ENCODE results near the gene STK24. TPM values are rescaled to one million over a fixed set of nuclear protein-coding genes. Genes with fewer than 3 reads are reported as not detected.

STK24 gene
- total and polyA plus RNA-seq, 10 of the 15 experiments (the other 5 are each of a cell fraction or from before 2014, with no cell fraction given): 7.5 to 115 (median 52.9) TPM

- Histone ChIP-seq H3K79me2 (ENCODE audit: control insufficient read depth, insufficient read depth, low read length) (peaks cover 58% of the 10 kb centered on the region), H3K9me3 (replicated peaks; ENCODE audit: control insufficient read depth, insufficient read depth, low read length) (no peaks in the 10 kb centered on the region), H4K20me1 (ENCODE audit: control insufficient read depth, insufficient read depth) (peaks cover 10% of the 10 kb centered on the region; the same call in 1 of the 2 replicates), H3K27ac (ENCODE audit: control insufficient read depth, insufficient read depth) (no peak overlapping the region), H3K4me3 (no peak overlapping the region), H2AFZ (ENCODE audit: control insufficient read depth, low read depth, low read length) (no peak overlapping the region), H3K4me2 (ENCODE audit: control insufficient read depth, insufficient read depth) (no peak overlapping the region), H3K36me3 (ENCODE audit: control insufficient read depth in 2 of 2, insufficient read depth in 2 of 2, low read length in 1 of 2) (peaks cover 9 to 15% of the 10 kb centered on the region in 2 experiments; a peak in 3 of 4 replicates), H3K4me1 (ENCODE audit: control insufficient read depth, insufficient read depth, low read length) (peaks cover 18% of the 10 kb centered on the region), H3K27me3 (replicated peaks in 1 of 2; ENCODE audit: control insufficient read depth in 2 of 2, insufficient read depth in 2 of 2, low read length in 1 of 2) (no peaks in the 10 kb centered on the region), H3K9ac (ENCODE audit: control insufficient read depth, insufficient read depth, low read length) (no peak overlapping the region)
- FAIRE-seq: no peak
- BruUV-seq (replicated peaks): no TSS peak
- intact Hi-C loops (cut with micrococcal nuclease; ENCODE audit: unreplicated experiment): no loop called here
- SMC1A ChIA-PET (ENCODE audit: uncharacterized antibody, unreplicated experiment): interaction anchor here (0.7 to 1.3 kb wide), 2 partner anchors 12 to 44 kb away, joined by 3 read pairs; no protein-coding TSS in a partner anchor
- DNase-seq (ENCODE audit: low read depth, low spot score): no peak
- ATAC-seq: no peak
- over 99% methylated on average over 8 of the region's 8 CpGs for WGBS (ENCODE audit: insufficient coverage, insufficient replicate concordance, low lambda C conversion rate, missing lambda C conversion rate)
- in situ Hi-C loops (cut with MboI): no loop called here
- RAD21 ChIA-PET (ENCODE audit: unreplicated experiment): no interaction called here
- peak; percentile 22; the same call in 1 of the 2 replicates for TF ChIP-seq POLR2A (IDR thresholded peaks at IDR 0.05; ENCODE audit: low read depth, low read length)
- no peak for TF ChIP-seq IKZF2 (IDR thresholded peaks at IDR 0.05)
- no peak for TF ChIP-seq SMARCA5 (IDR thresholded peaks at IDR 0.05)
- TF ChIP-seq ZBTB33 (IDR thresholded peaks at IDR 0.05): no peak
- TF ChIP-seq RCOR1 (conservative IDR thresholded peaks at IDR 0.05; ENCODE audit: low read depth, low read length): no peak
- no peak for TF ChIP-seq SIX5 (IDR thresholded peaks at IDR 0.05; ENCODE audit: low read depth, low read length, severe bottlenecking)
- TF ChIP-seq HSF1 (IDR thresholded peaks at IDR 0.05; ENCODE audit: low read depth, low read length): no peak
- TF ChIP-seq RB1 (IDR thresholded peaks at IDR 0.05; ENCODE audit: borderline replicate concordance): no peak
- POLR2A ChIA-PET: no interaction called here
- CTCF ChIA-PET: interaction anchor here (1.9 kb wide), 1 partner anchor 12 kb away, joined by 6 read pairs; no protein-coding TSS in a partner anchor
Observed at GRCh38 chr13:98496966-98497365, 79.9 kb downstream of the STK24 start.
